BJ (cell line): Measurements from ENCODE around the gene CDC37. TPM values are rescaled to one million over a fixed set of nuclear protein-coding genes. Genes with fewer than 3 reads are reported as not detected.
"Not testable (repeated sequence)": the region's sequence is repeated elsewhere in the genome, so short reads cannot be mapped to it uniquely, and the experiment has no call there.

Experiments used
- CTCF ChIA-PET: fragments of 350-600 bp; formaldehyde crosslinking; extraction: SDS; loops from one replicate; lab custom pipeline; 2021; ENCODE audit warnings: antibody characterized with exemption, inconsistent platforms; lab: Yijun Ruan, JAX
- POLR2A ChIA-PET: fragments of 300-600 bp; sonication (Branson Sonifier 250); formaldehyde crosslinking; extraction: SDS; loops from one replicate; lab custom pipeline; 2021; ENCODE audit warnings: antibody characterized with exemption; lab: Charles Lee
- DNase-seq: peaks from one replicate; pipeline ENCODE4 v3.0.0-alpha.2; 2011; ENCODE audit warnings: low read depth
- H3K27me3 ChIP-seq: 2 replicates; pipeline ENCODE4 v1.6.0; 2011; ENCODE audit warnings: low read length; ENCODE audit not compliant: control insufficient read depth, insufficient read depth
- H3K36me3 ChIP-seq: 2 replicates; pipeline ENCODE4 v1.5.1; 2011; ENCODE audit warnings: low read length; ENCODE audit not compliant: control insufficient read depth, insufficient read depth
- H3K4me3 ChIP-seq: 2 replicates; pipeline ENCODE4 v1.5.1; 2011; ENCODE audit warnings: low read depth, mild to moderate bottlenecking, control low read depth, low read length
- CTCF ChIP-seq: IDR thresholded peaks from 2 replicates; pipeline ENCODE4 v1.5.1; 2011; ENCODE audit warnings: low read depth, mild to moderate bottlenecking, control low read depth, inconsistent platforms, low read length, moderate library complexity; ENCODE audit not compliant: insufficient read depth
- polyA plus RNA-seq: library from polyadenylated mRNA; depleted of rRNA; stranded (reverse); fragments of >200 nt; gene quantifications from 2 replicates; pipeline ENCODE4 v1.2.3, GENCODE V29; 2011

Gene CDC37
- polyA plus RNA-seq, 1 experiment: 429 TPM

- no peaks in the 10 kb centered on the region for H3K27me3 ChIP-seq
- peaks cover 5% of the 10 kb centered on the region for H3K36me3 ChIP-seq
- ChIA-PET CTCF (interaction anchor here (0.6 to 11.7 kb wide), 10 partner anchors 9 to 379 kb away, joined by 3 to 228 read pairs (median 4); partner anchors contain the start of gene ICAM1), POLR2A (interaction anchor here (0.6 to 0.7 kb wide), 2 partner anchors 483 to 545 kb away, joined by 3 to 4 read pairs; no protein-coding TSS in a partner anchor)
- peak overlapping the region; percentile 87 for H3K4me3 ChIP-seq
- DNase-seq: no peak
- TF ChIP-seq CTCF: no peak
These were observed 23.4 kb downstream of the CDC37 start for GRCh38 chr19:10379880-10380312.

DNA sequence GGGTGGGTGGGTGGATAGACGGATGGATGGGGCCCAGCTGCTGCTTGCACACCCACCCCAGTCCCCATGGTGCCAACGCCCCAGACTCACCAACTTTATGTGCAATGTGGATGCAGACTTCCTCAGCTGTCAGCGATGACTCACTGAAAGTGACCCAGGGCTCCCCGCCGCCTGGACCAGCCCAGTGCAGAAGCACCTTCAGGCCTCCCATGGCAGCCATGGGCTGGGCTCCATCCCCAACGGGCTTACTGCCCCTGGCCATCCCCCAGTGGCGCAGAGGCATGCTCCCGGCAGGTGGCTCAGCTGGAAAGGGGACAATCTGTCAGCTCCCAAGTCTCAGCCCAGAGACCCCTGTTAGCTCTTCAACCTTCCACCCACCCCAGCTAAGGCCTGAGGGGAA lies 25.2 kb downstream of the CDC37 start:
- CTCF ChIA-PET: interaction anchor here (11.7 kb wide), 1 partner anchor 110 kb away, joined by 228 read pairs; the partner anchor contains the start of gene ICAM1
- no peak for TF ChIP-seq CTCF
- Histone ChIP-seq H3K27me3 (no peaks in the 10 kb centered on the region), H3K4me3 (no peak overlapping the region), H3K36me3 (peaks cover 7% of the 10 kb centered on the region)
- no peak for DNase-seq
- POLR2A ChIA-PET: no interaction called here

DNA sequence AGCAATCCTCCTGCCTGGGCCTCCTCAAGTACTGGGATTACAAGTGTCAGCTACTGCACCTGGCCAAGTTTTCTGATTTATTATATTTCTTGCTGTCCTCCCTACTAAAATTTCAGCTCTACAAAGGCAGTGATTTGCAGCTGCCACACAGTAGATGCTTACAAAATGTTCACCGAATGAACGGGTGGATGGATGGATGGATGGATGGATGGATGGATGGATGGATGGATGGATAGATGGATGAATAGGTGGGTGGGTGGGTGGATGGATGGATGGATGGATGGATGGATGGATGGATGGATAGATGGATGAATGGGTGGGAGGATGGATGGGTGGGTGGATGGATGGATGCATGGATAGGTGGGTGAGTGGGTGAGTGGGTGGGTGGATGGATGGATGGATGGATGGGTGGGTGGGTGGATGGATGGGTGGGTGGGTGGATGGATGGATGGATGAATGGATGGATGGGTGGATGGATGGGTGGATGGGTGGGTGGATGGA lies 26.2 kb downstream of the CDC37 start:
- DNase-seq, H3K4me3 ChIP-seq, H3K27me3 ChIP-seq, POLR2A ChIA-PET, CTCF ChIA-PET, H3K36me3 ChIP-seq: not testable (repeated sequence)

DNA sequence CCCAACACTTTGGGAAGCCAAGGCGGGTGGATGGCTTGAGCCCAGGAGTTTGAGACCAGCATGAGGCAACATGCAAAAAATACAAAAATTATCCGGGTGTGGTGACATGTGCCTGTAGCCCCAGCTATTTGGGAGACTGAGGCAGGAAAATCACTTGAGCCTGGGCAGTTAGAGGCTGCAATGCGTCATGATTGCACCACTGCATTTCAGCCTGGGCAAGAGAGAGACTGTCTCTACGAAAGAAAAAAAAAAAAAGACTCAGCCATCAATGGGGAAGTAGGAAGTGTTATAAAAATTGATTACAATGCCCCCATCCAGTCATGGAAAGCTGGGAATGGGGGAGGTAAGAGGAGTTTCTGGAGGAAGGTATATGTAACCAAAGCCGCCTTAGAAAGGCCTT lies 28.4 kb downstream of the CDC37 start:
- CTCF ChIA-PET: interaction anchor here (0.7 to 1.5 kb wide), 4 partner anchors 11 to 125 kb away, joined by 3 to 5 read pairs (median 4); no protein-coding TSS in a partner anchor
- POLR2A ChIA-PET: no interaction called here
- TF ChIP-seq CTCF: no peak
- no peaks in the 10 kb centered on the region for H3K27me3 ChIP-seq
- peaks cover 9% of the 10 kb centered on the region for H3K36me3 ChIP-seq
- DNase-seq: no peak
- no peak overlapping the region for H3K4me3 ChIP-seq

DNA sequence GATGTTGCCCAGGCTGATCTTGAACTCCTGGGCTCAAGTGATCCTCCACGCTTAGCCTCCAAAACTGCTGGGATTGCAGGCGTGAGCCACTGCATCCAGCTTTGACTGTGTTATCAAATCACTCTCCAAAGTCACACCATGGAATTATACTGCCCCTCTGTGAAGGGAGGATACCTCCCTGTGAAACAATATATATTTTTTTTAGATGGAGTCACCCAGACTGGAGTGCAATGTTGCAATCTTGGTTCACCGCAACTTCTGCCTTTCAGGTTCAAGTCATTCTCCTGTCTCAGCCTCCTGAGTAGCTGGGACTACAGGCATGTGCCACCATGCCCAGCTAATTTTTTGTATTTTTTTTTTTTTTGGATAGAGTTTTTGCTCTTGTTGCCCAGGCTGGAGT lies 30.7 kb downstream of the CDC37 start:
- Histone ChIP-seq H3K36me3 (peaks cover 13% of the 10 kb centered on the region), H3K27me3 (no peaks in the 10 kb centered on the region), H3K4me3 (no peak overlapping the region)
- ChIA-PET CTCF (interaction anchor here (1.1 to 1.5 kb wide), 3 partner anchors 16 to 94 kb away, joined by 3 to 5 read pairs (median 5); no protein-coding TSS in a partner anchor), POLR2A (no interaction called here)
- DNase-seq: no peak
- no peak for TF ChIP-seq CTCF
